Measurements from ENCODE around the gene ESM1. TPM values are rescaled to one million over a fixed set of nuclear protein-coding genes. Genes with fewer than 3 reads are reported as not detected.

The ESM1 gene
- total RNA-seq, 1 donor from 2014 or later: not detected

GRCh38 chr5:54988218-54988617 lies 2.8 kb upstream of the ESM1 start:
- Histone ChIP-seq H3K9me3 (no peaks in the 10 kb centered on the region), H3K27ac (no peak overlapping the region), H3K36me3 (no peaks in the 10 kb centered on the region), H3K27me3 (no peaks in the 10 kb centered on the region), H3K4me3 (no peak overlapping the region), H3K4me1 (no peaks in the 10 kb centered on the region)
- DNase-seq (ENCODE audit: extremely low spot score in 2 of 2): no peak
- intact Hi-C loops (cut with DNase I): no loop called here
- TF ChIP-seq, protein P1, sequence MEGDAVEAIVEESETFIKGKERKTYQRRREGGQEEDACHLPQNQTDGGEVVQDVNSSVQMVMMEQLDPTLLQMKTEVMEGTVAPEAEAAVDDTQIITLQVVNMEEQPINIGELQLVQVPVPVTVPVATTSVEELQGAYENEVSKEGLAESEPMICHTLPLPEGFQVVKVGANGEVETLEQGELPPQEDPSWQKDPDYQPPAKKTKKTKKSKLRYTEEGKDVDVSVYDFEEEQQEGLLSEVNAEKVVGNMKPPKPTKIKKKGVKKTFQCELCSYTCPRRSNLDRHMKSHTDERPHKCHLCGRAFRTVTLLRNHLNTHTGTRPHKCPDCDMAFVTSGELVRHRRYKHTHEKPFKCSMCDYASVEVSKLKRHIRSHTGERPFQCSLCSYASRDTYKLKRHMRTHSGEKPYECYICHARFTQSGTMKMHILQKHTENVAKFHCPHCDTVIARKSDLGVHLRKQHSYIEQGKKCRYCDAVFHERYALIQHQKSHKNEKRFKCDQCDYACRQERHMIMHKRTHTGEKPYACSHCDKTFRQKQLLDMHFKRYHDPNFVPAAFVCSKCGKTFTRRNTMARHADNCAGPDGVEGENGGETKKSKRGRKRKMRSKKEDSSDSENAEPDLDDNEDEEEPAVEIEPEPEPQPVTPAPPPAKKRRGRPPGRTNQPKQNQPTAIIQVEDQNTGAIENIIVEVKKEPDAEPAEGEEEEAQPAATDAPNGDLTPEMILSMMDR (IDR thresholded peaks at IDR 0.05): no peak

DNA sequence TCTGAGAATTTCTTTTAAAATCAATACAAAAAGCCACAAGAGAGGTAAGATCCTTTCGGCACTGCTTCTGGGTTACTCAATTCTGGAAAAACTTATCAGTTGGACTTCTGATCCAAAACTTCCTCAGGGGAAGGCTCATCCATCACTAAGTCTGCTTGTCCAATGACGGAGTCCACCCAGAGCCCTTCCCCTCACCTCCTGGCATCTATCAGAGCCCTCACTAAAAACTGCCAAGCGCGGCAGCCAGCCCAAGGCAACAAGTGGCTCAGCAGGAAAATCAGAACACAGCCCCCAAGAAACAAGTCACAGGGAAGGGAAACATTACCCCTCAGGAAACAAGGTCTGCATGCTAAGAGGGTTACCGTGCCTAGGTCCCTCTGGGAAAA lies 869 bp upstream of the ESM1 start:
- no peaks in the 10 kb centered on the region for H3K36me3 ChIP-seq
- DNase-seq (ENCODE audit: extremely low spot score in 2 of 2): no peak
- intact Hi-C loops (cut with DNase I): no loop called here
- H3K27me3 ChIP-seq: no peaks in the 10 kb centered on the region
- H3K4me1 ChIP-seq: no peaks in the 10 kb centered on the region
- H3K27ac ChIP-seq: no peak overlapping the region
- H3K4me3 ChIP-seq: no peak overlapping the region
- H3K9me3 ChIP-seq: no peaks in the 10 kb centered on the region
- TF ChIP-seq POLR2A (IDR thresholded peaks at IDR 0.05) (no peak), POLR2AphosphoS5 (IDR thresholded peaks at IDR 0.05; ENCODE audit: insufficient read depth in 1 of 2, low read depth in 1 of 2) (no peak)
- TF ChIP-seq, protein P1 (IDR thresholded peaks at IDR 0.05): no peak

- Histone ChIP-seq H3K27ac (no peak overlapping the region), H3K9me3 (no peaks in the 10 kb centered on the region), H3K36me3 (no peaks in the 10 kb centered on the region), H3K4me3 (no peak overlapping the region), H3K27me3 (no peaks in the 10 kb centered on the region), H3K4me1 (no peaks in the 10 kb centered on the region)
- intact Hi-C loops (cut with DNase I): no loop called here
- no peak for DNase-seq (ENCODE audit: extremely low spot score in 2 of 2)
- no peak for TF ChIP-seq POLR2AphosphoS5 (IDR thresholded peaks at IDR 0.05; ENCODE audit: insufficient read depth in 1 of 2, low read depth in 1 of 2)
- TF ChIP-seq, protein P1 (IDR thresholded peaks at IDR 0.05): no peak
- no peak for TF ChIP-seq POLR2A (IDR thresholded peaks at IDR 0.05)
These were observed 3.5 kb downstream of the ESM1 start for GRCh38 chr5:54981928-54982327.

DNA sequence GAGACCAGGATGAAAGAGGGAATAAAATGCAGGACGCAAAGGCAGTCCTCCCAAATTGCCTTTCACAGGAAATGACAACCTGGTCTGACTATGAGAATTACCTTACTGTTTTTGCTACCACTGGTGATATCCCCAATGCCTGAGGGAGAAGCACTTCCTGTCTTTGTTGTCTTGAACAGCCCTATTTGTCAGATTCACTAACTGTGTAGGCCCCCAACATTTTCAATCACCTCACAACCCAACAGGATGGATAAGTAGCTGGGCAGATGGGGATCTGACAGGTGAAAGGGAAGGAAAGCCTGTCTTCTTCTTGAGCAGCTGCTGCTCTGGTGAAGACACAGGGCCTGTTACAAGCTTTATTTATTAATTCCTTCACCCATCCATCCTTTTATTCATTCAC lies 9.7 kb downstream of the ESM1 start:
- Histone ChIP-seq H3K9me3 (no peaks in the 10 kb centered on the region), H3K4me1 (no peaks in the 10 kb centered on the region), H3K27ac (no peak overlapping the region), H3K4me3 (no peak overlapping the region), H3K36me3 (no peaks in the 10 kb centered on the region), H3K27me3 (no peaks in the 10 kb centered on the region)
- intact Hi-C loops (cut with DNase I): no loop called here
- DNase-seq (ENCODE audit: extremely low spot score in 2 of 2): no peak
- TF ChIP-seq, protein P1 (IDR thresholded peaks at IDR 0.05): no peak
- TF ChIP-seq POLR2A (IDR thresholded peaks at IDR 0.05) (no peak), POLR2AphosphoS5 (IDR thresholded peaks at IDR 0.05; ENCODE audit: insufficient read depth in 1 of 2, low read depth in 1 of 2) (no peak)

DNA sequence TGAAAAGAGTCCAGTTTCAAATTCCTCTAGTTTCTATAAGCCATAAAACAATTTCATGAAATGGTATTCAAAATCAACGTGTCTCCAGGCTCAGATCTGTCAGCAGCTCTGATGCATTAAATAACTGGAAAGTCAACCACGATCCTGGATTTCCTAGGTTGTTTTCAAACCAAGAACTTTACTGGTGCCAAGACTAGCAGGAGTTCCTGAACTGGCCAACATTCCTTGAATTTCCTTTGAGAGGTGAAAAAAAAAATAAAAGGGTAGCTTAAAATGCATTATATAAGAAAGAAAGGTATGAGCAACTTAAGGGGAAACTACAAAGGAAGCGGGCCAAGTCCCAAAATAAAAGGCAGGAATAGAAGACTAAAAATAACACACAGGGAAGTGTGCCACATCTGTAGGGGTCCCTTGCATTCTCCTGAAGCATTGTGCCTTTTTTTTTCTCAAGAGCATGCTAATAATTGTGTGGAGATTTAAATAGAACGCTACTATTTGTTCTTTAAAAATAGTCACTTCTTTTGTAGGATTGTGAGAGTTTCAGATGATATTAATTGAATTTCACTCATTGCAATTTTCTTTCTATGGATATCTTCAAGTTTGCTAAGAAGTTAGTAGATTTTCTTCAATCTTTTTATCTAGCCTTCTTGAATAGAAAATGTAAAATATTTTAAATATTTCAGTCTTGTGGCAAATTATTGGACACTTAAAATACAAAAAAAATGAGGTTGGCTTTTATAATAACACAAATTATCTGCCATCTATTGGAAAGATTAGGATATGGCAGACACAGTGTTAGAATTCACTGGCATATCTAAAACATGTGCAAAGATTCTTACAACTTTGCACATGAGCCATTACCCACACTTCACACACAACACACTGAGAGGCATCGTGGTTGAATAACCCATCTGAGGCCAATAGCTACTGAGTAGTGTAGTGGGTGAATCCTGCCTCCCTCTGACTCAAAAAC lies 15.3 kb downstream of the ESM1 start:
- Histone ChIP-seq H3K27me3 (no peaks in the 10 kb centered on the region), H3K9me3 (no peaks in the 10 kb centered on the region), H3K27ac (no peak overlapping the region), H3K4me1 (no peaks in the 10 kb centered on the region), H3K36me3 (no peaks in the 10 kb centered on the region), H3K4me3 (no peak overlapping the region)
- no peak for TF ChIP-seq POLR2A (IDR thresholded peaks at IDR 0.05)
- TF ChIP-seq, protein P1 (IDR thresholded peaks at IDR 0.05): no peak
- TF ChIP-seq POLR2AphosphoS5 (IDR thresholded peaks at IDR 0.05; ENCODE audit: insufficient read depth in 1 of 2, low read depth in 1 of 2): no peak
- DNase-seq (ENCODE audit: extremely low spot score in 2 of 2): no peak
- intact Hi-C loops (cut with DNase I): no loop called here
